Peyer's patch (tissue), 4 donors: ENCODE measurements around the gene EPB42. TPM values are rescaled to one million over a fixed set of nuclear protein-coding genes. Genes with fewer than 3 reads are reported as not detected.

Experiments used
- DNase-seq, 3 donors: peaks; one replicate each; pipeline ENCODE4 v3.0.0-alpha.2; 2017 to 2019
- H3K27ac ChIP-seq, 4 donors: fragments of 200-600 bp; sonication (generic); one replicate each; pipeline ENCODE4 v1.5.1; 2016 to 2019
- H3K27me3 ChIP-seq, 2 donors: fragments of 200-600 bp; sonication (generic); one replicate each; pipeline ENCODE4 v1.5.1; 2019
- H3K36me3 ChIP-seq, 3 donors: fragments of 200-600 bp; sonication (generic); one replicate each; pipeline ENCODE4 v1.5.1; 2016 to 2019
- H3K4me1 ChIP-seq, 4 donors: fragments of 200-600 bp; sonication (generic); one replicate each; pipeline ENCODE4 v1.5.1; 2016 to 2019
- H3K4me3 ChIP-seq, 4 donors: fragments of 200-600 bp; sonication (generic); 1 replicate in 3 of 4; 2 replicates in 1 of 4; pipeline ENCODE4 v1.5.1; 2016 to 2019; ENCODE audit warnings: mild to moderate bottlenecking in 1 of 4
- H3K9me3 ChIP-seq, 4 donors: fragments of 200-600 bp; sonication (generic); one replicate each; pipeline ENCODE4 v1.5.1; 2016 to 2019; ENCODE audit warnings: mild to moderate bottlenecking in 1 of 4
- CTCF ChIP-seq, 6 experiments: fragments of 450-650 bp in 4 of 6; fragments of 200-600 bp in 2 of 6; sonication (generic) in 1 of 6; IDR thresholded peaks; one replicate each; pipeline ENCODE4 v1.5.1; 2017 to 2019; ENCODE audit warnings: antibody characterized with exemption in 6 of 6, mild to moderate bottlenecking in 3 of 6, moderate library complexity in 1 of 6
- POLR2A ChIP-seq, 2 donors: fragments of 450-650 bp; IDR thresholded peaks; one replicate each; pipeline ENCODE4 v1.5.1; 2017; ENCODE audit warnings: antibody characterized with exemption in 2 of 2, mild to moderate bottlenecking in 2 of 2, moderate library complexity in 2 of 2
- total RNA-seq, 4 donors: library from RNA; depleted of rRNA; stranded (reverse); fragments of >200 nt; gene quantifications; one replicate each; pipeline ENCODE4 v1.1.0, GENCODE V29; 2016

EPB42 gene
- total RNA-seq, 4 donors from 2014 or later, result not detected

GRCh38 chr15:43249236-43249635 is 28.4 kb upstream of the EPB42 start:
- no peak for TF ChIP-seq CTCF (IDR thresholded peaks at IDR 0.05)
- TF ChIP-seq POLR2A (IDR thresholded peaks at IDR 0.05), result no peak
- H3K9me3 ChIP-seq, result no peaks in the 10 kb centered on the region
- no peaks in the 10 kb centered on the region for H3K36me3 ChIP-seq

GRCh38 chr15:43246261-43246774 is 25.5 kb upstream of the EPB42 start:
- Histone ChIP-seq H3K9me3 (no peaks in the 10 kb centered on the region), H3K4me3 (no peak overlapping the region), H3K27ac (no peak overlapping the region), H3K36me3 (no peaks in the 10 kb centered on the region), H3K4me1 (no peaks in the 10 kb centered on the region), H3K27me3 (no peaks in the 10 kb centered on the region)
- DNase-seq, result no peak
- TF ChIP-seq CTCF (IDR thresholded peaks at IDR 0.05) (no peak), POLR2A (IDR thresholded peaks at IDR 0.05) (no peak)

More at GRCh38 chr15:43249236-43249635, 28.4 kb upstream of the EPB42 start:
- Histone ChIP-seq H3K27ac (no peak overlapping the region), H3K4me1 (no peaks in the 10 kb centered on the region), H3K27me3 (no peaks in the 10 kb centered on the region), H3K4me3 (no peak overlapping the region)
- DNase-seq, result no peak

GRCh38 chr15:43244092-43244491 is 23.3 kb upstream of the EPB42 start:
- no peak for DNase-seq
- no peak for TF ChIP-seq CTCF (IDR thresholded peaks at IDR 0.05)
- no peak for TF ChIP-seq POLR2A (IDR thresholded peaks at IDR 0.05)
- H3K27ac ChIP-seq, result no peak overlapping the region
- no peaks in the 10 kb centered on the region for H3K36me3 ChIP-seq
- no peaks in the 10 kb centered on the region for H3K27me3 ChIP-seq
- no peaks in the 10 kb centered on the region for H3K4me1 ChIP-seq
- H3K9me3 ChIP-seq, result no peaks in the 10 kb centered on the region
- H3K4me3 ChIP-seq, result no peak overlapping the region

GRCh38 chr15:43243020-43243645 is 22.3 kb upstream of the EPB42 start:
- no peak for TF ChIP-seq CTCF (IDR thresholded peaks at IDR 0.05)
- TF ChIP-seq POLR2A (IDR thresholded peaks at IDR 0.05), result no peak
- Histone ChIP-seq H3K36me3 (no peaks in the 10 kb centered on the region), H3K4me1 (no peaks in the 10 kb centered on the region), H3K27me3 (no peaks in the 10 kb centered on the region), H3K4me3 (no peak overlapping the region), H3K9me3 (no peaks in the 10 kb centered on the region), H3K27ac (no peak overlapping the region)
- DNase-seq, result no peak

- Histone ChIP-seq H3K36me3 (no peaks in the 10 kb centered on the region), H3K27me3 (no peaks in the 10 kb centered on the region), H3K4me3 (no peak overlapping the region), H3K27ac (no peak overlapping the region), H3K4me1 (no peaks in the 10 kb centered on the region), H3K9me3 (no peaks in the 10 kb centered on the region)
- DNase-seq, result no peak
- no peak for TF ChIP-seq POLR2A (IDR thresholded peaks at IDR 0.05)
Observed at GRCh38 chr15:43242616-43243015, 21.8 kb upstream of the EPB42 start.

- Histone ChIP-seq H3K4me3 (no peak overlapping the region), H3K4me1 (no peaks in the 10 kb centered on the region), H3K36me3 (no peaks in the 10 kb centered on the region), H3K27ac (no peak overlapping the region), H3K27me3 (no peaks in the 10 kb centered on the region), H3K9me3 (no peaks in the 10 kb centered on the region)
- no peak for DNase-seq
- no peak for TF ChIP-seq POLR2A (IDR thresholded peaks at IDR 0.05)
- no peak for TF ChIP-seq CTCF (IDR thresholded peaks at IDR 0.05)
Observed at GRCh38 chr15:43241100-43241499, 20.3 kb upstream of the EPB42 start.
